Lung microvascular endothelial cell (primary cell): ENCODE measurements around the gene ARL8A. TPM values are rescaled to one million over a fixed set of nuclear protein-coding genes. Genes with fewer than 3 reads are reported as not detected.
"Not testable (repeated sequence)": the region's sequence is repeated elsewhere in the genome, so short reads cannot be mapped to it uniquely, and the experiment has no call there.

Source experiments
- DNase-seq, 2 donors: peaks; one replicate each; pipeline versions ENCODE4 v3.0.0 to v3.0.0-alpha.2; 2010; ENCODE audit warnings: low read depth in 2 of 2
- total RNA-seq: library from RNA; depleted of rRNA; stranded (reverse); fragments of >200 nt; gene quantifications from 2 replicates; pipeline ENCODE4 v1.2.1, GENCODE V29; 2014

Gene ARL8A
- total RNA-seq, 1 donor from 2014 or later = 25.2 TPM

DNA sequence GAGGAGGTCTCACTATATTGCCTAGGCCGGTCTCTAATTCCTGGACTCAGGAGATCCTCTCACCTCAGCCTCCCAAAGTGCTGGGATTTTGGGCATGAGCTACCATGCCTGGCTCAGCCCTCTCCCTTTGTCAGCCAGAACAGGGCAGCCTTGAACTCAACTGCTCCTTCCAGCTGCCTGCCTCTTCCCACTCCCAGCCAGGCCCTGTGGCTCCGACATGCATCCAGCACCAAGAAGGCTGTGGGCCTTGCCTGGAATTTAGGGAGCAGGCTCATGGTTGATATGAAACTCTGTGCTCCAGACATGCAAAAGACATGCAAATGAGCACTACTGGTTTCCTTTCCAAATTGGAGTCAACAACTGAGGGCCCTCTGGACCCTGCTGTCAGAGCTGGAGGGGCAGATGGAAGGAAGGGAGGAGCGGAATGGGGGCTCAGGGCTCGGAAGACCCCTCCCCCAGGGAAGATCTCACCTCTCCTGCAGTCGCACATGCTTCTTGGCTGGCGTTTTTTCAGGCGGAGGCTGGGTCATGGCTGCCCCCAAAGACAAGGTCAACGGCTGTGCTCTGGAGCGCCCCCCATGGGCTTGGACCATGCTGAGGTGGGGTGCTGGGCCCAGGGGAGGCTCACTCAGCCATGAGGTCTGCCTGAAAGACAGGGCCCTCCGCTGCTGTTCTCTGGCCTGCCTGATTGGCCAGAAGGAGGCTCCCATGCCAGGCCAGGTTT, 14.4 kb upstream of the ARL8A start:
- DNase-seq = no peak

DNA sequence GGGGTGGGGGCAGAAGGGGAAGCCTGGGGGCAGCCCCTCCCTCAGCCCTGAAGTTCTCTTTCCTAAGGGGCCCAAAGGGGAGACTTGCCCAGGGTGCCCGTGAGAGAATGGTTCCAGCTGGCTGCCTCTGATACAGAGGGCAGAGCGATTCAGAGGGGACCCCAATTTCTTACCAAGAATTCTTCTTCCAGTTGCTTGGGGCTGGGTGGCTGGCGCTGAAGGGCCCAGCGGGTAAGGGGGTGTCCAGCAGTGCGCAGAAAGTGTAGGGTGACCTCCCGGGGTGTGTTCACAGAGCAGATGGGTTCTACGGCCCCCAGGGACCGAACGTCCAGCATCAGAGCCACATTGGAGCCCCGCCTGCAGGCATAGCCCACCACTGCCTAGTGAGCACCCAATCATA, 13.4 kb upstream of the ARL8A start:
- no peak for DNase-seq

- no peak for DNase-seq
Measured at GRCh38 chr1:202156590-202156989, 12.1 kb upstream of the ARL8A start.

GRCh38 chr1:202155478-202156021, 11.0 kb upstream of the ARL8A start:
- peak; percentile 16 to 60 for DNase-seq

- peak; percentile 60 to 68 for DNase-seq
Measured at GRCh38 chr1:202154766-202155477, 10.4 kb upstream of the ARL8A start.

DNA sequence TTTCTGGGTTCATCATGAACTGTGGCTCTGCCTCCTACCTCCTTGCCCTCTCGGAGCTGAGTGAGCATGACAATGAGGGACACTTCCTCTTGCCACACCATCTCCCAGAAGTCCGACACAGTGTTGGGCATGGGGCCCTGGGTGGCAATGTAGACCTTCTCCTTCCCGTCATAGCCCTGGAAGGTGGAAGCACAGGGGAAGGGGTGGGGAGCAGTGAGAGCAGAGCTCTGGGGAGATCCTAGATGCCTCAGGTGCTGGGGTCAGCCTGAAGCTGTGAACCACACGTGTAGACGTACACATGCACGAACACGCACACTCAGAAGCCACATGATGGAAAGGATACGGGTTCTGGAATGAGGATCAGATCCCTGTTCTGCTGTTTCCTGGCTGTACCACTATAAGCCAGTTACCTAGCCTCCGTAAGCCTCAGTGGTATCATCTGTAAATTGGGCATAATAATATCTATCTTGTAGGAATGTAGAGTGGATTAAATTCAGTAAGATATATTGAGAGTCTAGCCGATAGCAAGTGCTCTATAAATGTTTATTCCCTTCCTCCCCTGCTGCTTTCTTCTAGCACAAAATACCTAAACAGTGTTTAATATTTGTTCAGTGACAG, 9.7 kb upstream of the ARL8A start:
- DNase-seq = no peak

GRCh38 chr1:202153284-202153683, 8.7 kb upstream of the ARL8A start:
- DNase-seq = no peak

- no peak for DNase-seq
Measured at GRCh38 chr1:202152399-202152798, 7.9 kb upstream of the ARL8A start.

- no peak for DNase-seq
Measured at GRCh38 chr1:202151045-202151444, 6.5 kb upstream of the ARL8A start.

- no peak for DNase-seq
Measured at GRCh38 chr1:202150602-202151001, 6.1 kb upstream of the ARL8A start.

DNA sequence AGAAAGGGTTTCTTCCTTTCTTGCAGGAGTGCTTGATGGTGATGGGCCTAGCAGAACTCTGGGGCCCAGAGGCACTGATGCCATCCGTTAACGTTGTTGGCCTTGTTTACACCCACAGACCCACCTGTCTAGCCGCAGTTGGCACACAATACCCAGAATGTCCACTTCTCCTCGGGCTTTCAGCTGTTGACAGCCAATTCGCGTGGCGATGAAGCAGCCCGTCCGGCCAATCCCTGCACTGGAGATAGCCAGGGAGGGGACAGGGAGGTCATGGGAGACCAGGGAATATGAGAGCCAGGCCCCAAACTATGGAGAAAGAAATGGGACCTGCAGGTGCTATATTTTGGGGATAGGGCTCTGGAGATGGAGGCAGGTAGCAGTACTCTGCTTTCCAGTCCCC, 5.7 kb upstream of the ARL8A start:
- DNase-seq = no peak

GRCh38 chr1:202149566-202149965, 5.0 kb upstream of the ARL8A start:
- no peak for DNase-seq

- DNase-seq = no peak
Measured at GRCh38 chr1:202148391-202148790, 3.9 kb upstream of the ARL8A start.

DNA sequence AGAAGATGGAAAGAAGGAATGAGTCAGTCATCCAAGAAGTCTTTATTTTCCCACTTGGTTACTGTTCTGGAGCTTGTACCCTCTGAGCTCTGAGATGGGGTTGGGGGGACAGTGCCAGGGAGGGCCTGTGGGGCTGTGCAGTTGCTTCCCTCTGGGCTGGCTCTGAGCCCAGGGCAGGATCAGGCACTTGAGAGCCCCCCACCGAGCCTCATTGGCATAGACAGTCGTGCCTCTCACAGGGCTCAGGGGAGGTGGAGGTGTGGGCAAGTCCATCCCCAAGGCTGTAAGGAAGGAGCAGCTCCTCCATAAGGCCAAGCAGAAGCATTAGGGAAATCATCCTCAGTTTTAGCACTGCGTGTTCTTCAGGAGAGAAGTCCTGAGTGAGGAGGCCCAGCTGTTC, 2.5 kb upstream of the ARL8A start:
- DNase-seq = no peak

DNA sequence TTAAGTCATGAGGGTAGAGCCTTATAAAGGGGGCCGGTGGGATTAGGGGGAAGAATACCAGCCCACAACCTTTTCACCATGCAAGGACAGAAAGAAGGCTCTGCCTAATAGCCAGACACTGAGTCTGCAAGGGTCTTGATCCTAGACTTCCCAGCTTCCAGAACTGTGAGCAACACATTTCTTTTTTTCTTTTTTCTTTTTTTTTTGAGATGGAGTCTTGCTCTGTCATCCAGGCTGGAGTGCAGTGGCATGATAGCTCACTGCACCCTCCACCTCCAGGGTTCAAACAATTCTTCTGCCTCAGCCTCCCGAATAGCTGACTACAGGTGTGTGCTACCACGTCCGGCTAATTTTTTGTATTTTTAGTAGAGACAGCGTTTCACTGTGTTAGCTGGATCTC, 1.7 kb upstream of the ARL8A start:
- no peak for DNase-seq

GRCh38 chr1:202145744-202146140, 1.2 kb upstream of the ARL8A start:
- DNase-seq = not testable (repeated sequence)

GRCh38 chr1:202145068-202145743, 669 bp upstream of the ARL8A start:
- DNase-seq = no peak

DNA sequence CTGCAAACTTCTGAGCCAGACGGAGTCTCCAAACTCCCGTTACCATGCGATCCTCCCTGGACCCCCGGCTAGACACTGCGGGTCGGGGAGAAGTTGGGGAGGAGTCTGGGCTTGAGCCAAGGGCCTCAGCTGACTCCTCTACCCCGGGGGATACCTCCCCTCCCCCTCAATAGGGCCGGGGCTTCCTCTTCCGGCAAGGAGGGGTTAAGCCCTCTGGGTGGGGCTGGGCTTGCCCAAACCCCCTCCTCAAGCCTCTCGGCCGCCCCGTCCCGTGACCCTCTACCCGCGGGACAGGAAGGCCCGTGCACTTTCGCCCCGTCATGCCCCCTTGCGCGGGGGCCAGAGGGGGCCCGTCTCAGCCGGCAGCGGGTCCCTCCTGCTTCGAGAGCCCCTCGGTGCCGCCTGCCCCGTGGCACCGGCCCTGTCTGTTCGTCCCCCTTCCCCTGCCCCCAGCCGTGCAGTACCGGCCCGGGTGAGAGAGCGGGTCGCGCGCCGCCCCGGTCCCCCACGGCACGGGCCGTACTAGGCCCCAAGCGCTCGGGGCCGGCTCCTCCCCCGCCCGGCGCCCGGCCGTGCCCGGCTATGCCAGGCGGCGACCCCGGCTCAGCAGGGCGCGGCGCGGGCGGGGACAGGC, 652 bp downstream of the ARL8A start:
- DNase-seq = peak; percentile 30 to 39

- peak; percentile 31 to 69 for DNase-seq
Measured at GRCh38 chr1:202143011-202143767, 1.3 kb downstream of the ARL8A start.

GRCh38 chr1:202141468-202141867, 3.1 kb downstream of the ARL8A start:
- DNase-seq = not testable (repeated sequence)

DNA sequence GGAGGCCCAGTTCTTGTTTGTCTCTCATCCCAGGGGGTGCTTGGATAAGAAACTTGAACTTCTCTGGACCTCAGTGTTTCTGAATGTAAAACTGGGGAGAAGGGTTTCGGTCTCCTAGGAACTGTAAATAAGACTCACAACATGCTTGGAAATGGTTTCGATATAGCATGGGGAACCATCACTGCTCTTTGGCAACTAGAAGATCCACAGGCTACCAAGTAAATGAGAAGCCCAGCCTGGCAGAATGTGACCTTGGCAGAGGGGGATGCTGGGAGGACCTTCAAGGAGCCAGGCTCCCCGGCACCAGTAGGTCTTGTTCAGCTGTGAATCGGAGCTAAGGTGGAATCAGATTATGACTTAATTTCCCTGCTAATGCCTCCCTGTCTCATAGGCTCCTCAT, 3.7 kb downstream of the ARL8A start:
- no peak for DNase-seq
